ENCODE measurements around the gene ZHX3.

The ZHX3 gene

GRCh38 chr20:41170386-41171105 lies 147.0 kb downstream of the ZHX3 start:
- DNase-seq (ENCODE audit: low spot score) = no peak

- DNase-seq (ENCODE audit: low spot score) = no peak
Measured at GRCh38 chr20:41169791-41170351, 147.7 kb downstream of the ZHX3 start.

- no peak for DNase-seq (ENCODE audit: low spot score)
Measured at GRCh38 chr20:41169162-41169690, 148.3 kb downstream of the ZHX3 start.

GRCh38 chr20:41168281-41169161 lies 149.0 kb downstream of the ZHX3 start:
- DNase-seq (ENCODE audit: low spot score) = no peak

- DNase-seq (ENCODE audit: low spot score) = no peak
Measured at GRCh38 chr20:41167481-41168253, 149.9 kb downstream of the ZHX3 start.

GRCh38 chr20:41167118-41167470 lies 150.4 kb downstream of the ZHX3 start:
- DNase-seq (ENCODE audit: low spot score) = no peak

- no peak for DNase-seq (ENCODE audit: low spot score)
Measured at GRCh38 chr20:41166201-41167117, 151.1 kb downstream of the ZHX3 start.

GRCh38 chr20:41165001-41165882 lies 152.3 kb downstream of the ZHX3 start:
- no peak for DNase-seq (ENCODE audit: low spot score)

- DNase-seq (ENCODE audit: low spot score) = no peak
Measured at GRCh38 chr20:41163821-41164220, 153.7 kb downstream of the ZHX3 start.

- no peak for DNase-seq (ENCODE audit: low spot score)
Measured at GRCh38 chr20:41162396-41162795, 155.1 kb downstream of the ZHX3 start.

GRCh38 chr20:41161886-41162285 lies 155.6 kb downstream of the ZHX3 start:
- no peak for DNase-seq (ENCODE audit: low spot score)

- DNase-seq (ENCODE audit: low spot score) = no peak
Measured at GRCh38 chr20:41160686-41161085, 156.8 kb downstream of the ZHX3 start.

- DNase-seq (ENCODE audit: low spot score) = no peak
Measured at GRCh38 chr20:41159547-41159946, 158.0 kb downstream of the ZHX3 start.

GRCh38 chr20:41158082-41158625 lies 159.4 kb downstream of the ZHX3 start:
- DNase-seq (ENCODE audit: low spot score) = no peak

- DNase-seq (ENCODE audit: low spot score) = no peak
Measured at GRCh38 chr20:41155261-41155660, 162.3 kb downstream of the ZHX3 start.

- no peak for DNase-seq (ENCODE audit: low spot score)
Measured at GRCh38 chr20:41154436-41155176, 162.9 kb downstream of the ZHX3 start.

- DNase-seq (ENCODE audit: low spot score) = no peak
Measured at GRCh38 chr20:41152108-41152757, 165.3 kb downstream of the ZHX3 start.

GRCh38 chr20:41151134-41151869 lies 166.2 kb downstream of the ZHX3 start:
- no peak for DNase-seq (ENCODE audit: low spot score)
